ENCODE data around the gene USP40.

DNA sequence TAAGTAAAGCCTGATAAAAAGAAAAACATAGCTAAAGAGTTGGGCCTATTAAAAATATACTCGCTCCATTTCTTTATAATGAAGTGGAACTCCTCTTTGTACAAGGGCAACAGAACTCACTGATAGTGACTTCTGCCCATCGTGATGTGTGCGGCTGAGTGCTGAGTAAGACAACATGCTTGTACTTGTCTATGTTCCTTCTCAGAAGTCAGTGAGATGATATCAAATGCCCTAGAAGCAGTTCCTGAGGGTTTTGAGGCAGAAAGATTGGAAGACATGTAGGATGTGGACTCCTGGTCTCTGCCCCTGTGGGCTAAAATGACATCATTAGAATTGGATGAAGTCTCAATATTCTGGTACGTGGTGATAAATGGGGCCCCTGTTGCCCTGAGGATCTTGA, 73.8 kb downstream of the USP40 start:
- TF ChIP-seq CTCF (IDR thresholded peaks at IDR 0.05) = no peak
- TF ChIP-seq POLR2A (IDR thresholded peaks at IDR 0.05) = no peak
